Measurements from ENCODE around the gene ADAMTSL5.

Gene ADAMTSL5

GRCh38 chr19:1510442-1510806 lies 2.4 kb downstream of the ADAMTSL5 start:
- DNase-seq (ENCODE audit: extremely low read depth, low read depth), result no peak

DNA sequence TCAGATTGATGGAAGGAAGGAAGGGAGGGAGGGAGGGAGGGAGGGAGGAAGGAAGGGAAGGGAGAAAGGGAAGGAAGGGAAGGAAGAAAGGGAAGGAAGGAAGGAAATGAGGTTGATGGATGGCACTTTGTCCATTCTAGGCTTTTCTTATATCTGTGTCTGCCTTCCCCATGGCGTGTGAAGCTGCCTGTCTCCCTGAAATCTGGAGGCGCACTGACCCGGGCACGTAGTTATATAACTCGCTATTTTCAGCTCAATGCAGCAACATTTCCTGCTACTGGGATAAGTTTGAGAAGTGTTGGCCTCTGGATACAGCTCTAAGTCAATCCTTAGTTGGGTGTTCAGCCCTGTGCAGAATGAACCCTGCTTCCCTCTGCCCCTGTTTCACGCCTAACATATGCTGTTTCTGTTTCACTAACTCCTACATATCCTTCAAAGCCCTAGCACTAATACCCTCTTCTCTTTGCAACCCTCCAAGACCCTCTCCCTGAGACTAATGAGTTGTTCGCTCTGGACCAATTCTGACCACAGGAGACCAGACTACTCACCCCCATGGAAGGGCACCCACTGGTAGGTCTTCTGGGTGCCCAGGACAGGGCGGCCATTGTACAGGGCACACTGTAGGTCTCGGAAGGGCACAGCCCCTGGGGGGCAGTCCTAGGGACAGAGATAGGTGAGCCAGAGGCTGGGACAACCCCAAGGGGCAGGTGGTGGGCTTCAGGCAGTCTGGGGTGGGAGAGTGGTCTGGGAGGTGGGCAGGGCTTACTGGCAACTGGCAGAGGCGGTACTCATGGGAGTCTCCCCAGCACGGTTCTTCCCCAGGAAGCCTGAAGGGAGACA lies 3.0 kb downstream of the ADAMTSL5 start:
- DNase-seq (ENCODE audit: extremely low read depth, low read depth), result no peak
- TF ChIP-seq, protein P1, sequence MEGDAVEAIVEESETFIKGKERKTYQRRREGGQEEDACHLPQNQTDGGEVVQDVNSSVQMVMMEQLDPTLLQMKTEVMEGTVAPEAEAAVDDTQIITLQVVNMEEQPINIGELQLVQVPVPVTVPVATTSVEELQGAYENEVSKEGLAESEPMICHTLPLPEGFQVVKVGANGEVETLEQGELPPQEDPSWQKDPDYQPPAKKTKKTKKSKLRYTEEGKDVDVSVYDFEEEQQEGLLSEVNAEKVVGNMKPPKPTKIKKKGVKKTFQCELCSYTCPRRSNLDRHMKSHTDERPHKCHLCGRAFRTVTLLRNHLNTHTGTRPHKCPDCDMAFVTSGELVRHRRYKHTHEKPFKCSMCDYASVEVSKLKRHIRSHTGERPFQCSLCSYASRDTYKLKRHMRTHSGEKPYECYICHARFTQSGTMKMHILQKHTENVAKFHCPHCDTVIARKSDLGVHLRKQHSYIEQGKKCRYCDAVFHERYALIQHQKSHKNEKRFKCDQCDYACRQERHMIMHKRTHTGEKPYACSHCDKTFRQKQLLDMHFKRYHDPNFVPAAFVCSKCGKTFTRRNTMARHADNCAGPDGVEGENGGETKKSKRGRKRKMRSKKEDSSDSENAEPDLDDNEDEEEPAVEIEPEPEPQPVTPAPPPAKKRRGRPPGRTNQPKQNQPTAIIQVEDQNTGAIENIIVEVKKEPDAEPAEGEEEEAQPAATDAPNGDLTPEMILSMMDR (IDR thresholded peaks at IDR 0.05; ENCODE audit: low read depth, low read length), result no peak

More at GRCh38 chr19:1510442-1510806, 2.4 kb downstream of the ADAMTSL5 start:
- TF ChIP-seq, protein P1 (IDR thresholded peaks at IDR 0.05; ENCODE audit: low read depth, low read length), result no peak

DNA sequence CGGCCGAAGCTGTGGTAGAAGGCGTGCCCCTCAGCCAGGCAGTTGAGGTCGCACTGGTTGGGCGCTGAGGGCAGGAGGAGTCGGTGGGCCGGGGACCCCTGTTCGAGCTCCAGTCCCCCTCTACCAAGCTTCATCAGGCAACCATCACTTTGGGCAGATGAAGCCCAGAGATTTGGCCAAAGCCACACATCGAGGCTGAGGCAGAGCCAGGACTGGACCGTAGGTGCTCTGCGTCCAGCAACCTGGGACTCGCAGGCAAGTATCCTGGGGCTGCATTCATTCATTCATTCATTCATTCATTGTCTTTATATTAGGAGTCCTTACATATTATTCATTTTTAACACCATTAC lies 4.3 kb downstream of the ADAMTSL5 start:
- no peak for DNase-seq (ENCODE audit: extremely low read depth, low read depth)
- TF ChIP-seq, protein P1 (IDR thresholded peaks at IDR 0.05; ENCODE audit: low read depth, low read length), result no peak

- peak; percentile 93 for DNase-seq (ENCODE audit: extremely low read depth, low read depth)
- TF ChIP-seq, protein P1 (IDR thresholded peaks at IDR 0.05; ENCODE audit: low read depth, low read length), result no peak
Observed at GRCh38 chr19:1507763-1508506, 4.9 kb downstream of the ADAMTSL5 start.

GRCh38 chr19:1507192-1507660 lies 5.6 kb downstream of the ADAMTSL5 start:
- TF ChIP-seq, protein P1 (IDR thresholded peaks at IDR 0.05; ENCODE audit: low read depth, low read length), result no peak
- DNase-seq (ENCODE audit: extremely low read depth, low read depth), result no peak

DNA sequence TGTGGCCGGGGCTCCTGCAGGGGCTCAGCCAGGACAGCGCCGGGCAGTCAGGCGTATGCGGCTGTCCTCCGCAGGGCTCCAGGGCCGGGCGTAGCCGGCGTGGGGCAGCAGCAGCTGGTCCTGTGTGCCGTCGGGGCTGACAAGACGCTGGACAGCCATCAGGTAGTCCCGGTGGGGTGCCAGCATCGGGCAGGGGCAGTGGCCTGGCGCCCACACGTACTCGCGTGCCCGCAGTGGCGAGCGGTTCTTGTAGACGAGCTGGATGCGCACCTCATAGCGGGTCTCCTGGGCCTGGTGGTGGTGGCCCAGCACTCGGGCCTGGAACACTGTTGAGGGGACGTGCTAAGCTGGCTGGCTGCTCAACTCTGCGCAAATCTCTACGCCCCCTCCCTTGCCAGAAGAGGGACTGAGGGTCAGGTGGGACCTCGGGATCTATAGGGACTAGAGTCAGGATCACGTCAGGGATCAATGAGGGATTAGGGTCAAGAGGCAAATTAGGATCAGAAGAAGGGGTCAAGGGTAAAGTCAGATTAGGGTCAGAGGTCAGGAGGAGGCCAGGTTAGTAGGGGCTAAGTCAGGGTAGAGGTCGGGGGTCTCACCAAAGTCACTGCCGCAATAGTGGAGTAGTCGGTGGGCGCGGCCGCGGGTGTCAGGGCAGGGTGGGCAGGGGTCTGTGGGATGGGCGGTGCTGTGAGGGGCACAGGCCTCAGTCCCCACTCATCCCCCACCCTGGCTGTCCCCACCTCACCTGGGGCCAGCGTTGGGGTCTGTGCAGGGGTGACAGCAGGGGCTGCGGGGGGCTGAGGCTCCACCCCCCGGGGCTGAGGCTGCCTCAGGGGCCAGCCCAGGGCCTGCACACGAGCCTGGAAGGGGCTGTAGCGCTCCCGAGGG lies 6.6 kb downstream of the ADAMTSL5 start:
- DNase-seq (ENCODE audit: extremely low read depth, low read depth), result no peak
- TF ChIP-seq, protein P1 (IDR thresholded peaks at IDR 0.05; ENCODE audit: low read depth, low read length), result no peak
